Measurements from ENCODE around the gene MGA.

GRCh38 chr15:41804361-41804760 lies 144.2 kb downstream of the MGA start:
- TF ChIP-seq, protein P1, sequence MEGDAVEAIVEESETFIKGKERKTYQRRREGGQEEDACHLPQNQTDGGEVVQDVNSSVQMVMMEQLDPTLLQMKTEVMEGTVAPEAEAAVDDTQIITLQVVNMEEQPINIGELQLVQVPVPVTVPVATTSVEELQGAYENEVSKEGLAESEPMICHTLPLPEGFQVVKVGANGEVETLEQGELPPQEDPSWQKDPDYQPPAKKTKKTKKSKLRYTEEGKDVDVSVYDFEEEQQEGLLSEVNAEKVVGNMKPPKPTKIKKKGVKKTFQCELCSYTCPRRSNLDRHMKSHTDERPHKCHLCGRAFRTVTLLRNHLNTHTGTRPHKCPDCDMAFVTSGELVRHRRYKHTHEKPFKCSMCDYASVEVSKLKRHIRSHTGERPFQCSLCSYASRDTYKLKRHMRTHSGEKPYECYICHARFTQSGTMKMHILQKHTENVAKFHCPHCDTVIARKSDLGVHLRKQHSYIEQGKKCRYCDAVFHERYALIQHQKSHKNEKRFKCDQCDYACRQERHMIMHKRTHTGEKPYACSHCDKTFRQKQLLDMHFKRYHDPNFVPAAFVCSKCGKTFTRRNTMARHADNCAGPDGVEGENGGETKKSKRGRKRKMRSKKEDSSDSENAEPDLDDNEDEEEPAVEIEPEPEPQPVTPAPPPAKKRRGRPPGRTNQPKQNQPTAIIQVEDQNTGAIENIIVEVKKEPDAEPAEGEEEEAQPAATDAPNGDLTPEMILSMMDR (conservative IDR thresholded peaks at IDR 0.05): no peak
- no peak for TF ChIP-seq ZFX (IDR thresholded peaks at IDR 0.05)

All from C4-2B (cell line).